HG03575 (cell line): ENCODE data around the gene AFDN.

Source experiments
- ATAC-seq: cut with Tn5 transposase; IDR thresholded peaks from one replicate; pipeline ENCODE4 v1.9.1; 2021; ENCODE audit not compliant: unreplicated experiment, insufficient number of reproducible peaks, low FRiP score; ENCODE audit errors: extremely low read depth

AFDN gene

DNA sequence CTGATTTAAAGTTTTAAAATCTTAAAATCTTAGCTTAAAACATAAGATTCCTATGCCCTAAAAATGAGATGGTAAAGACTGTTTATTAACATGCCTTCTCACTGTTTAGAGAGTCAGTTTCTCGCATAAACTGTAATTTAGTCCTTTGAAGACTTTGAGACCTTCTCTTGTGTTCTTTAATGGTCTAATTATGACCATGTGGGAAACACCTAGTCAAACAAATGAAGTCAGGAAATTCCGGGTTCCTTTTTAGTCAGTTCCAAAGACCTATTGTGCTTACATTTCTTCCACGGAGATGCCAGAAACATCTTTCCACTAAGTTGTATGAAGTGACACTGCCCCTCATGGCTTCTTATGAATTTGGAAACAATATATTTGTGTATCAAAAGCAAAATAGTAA, 106.6 kb downstream of the AFDN start:
- no peak for ATAC-seq

DNA sequence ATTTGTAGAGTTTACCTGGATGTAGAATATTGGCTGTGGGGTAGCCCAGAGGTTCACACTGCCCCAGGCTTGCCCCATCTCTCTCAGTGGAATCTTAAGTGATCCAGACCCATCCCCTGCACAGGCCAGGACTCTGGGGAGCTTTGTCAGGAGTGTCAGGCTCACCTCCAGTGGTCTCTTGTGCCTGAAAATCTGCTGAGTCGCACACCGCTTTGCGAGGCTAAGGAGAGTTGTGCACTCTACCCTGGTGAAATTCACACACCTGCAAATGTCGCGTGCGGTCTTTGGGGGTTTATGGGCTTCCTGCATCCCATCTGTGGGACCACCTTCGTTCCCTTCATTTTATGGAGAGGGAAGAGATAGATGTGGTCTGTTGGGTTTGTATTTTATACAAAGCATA, 107.1 kb downstream of the AFDN start:
- ATAC-seq = no peak

DNA sequence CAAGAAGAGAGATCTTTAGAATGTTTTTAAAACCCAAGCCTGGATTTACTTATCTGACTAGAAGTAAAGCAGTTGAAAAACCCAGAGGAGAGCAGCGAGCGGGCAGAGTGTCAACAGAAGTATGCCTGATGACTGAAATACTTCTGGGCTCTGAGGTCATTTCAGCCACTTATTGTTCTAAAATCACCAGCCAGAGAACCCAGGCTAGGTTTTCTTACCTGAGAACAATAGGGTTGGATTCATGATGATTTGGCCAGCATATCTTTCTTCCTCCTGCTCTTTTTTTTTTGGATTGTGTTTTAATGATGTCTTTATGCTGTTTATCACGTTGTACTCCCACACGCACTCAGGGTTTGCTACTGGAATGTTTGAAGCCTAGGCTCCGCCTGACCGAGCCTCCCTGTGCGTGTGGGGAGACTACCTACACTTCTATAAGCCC, 107.7 kb downstream of the AFDN start:
- ATAC-seq = no peak

DNA sequence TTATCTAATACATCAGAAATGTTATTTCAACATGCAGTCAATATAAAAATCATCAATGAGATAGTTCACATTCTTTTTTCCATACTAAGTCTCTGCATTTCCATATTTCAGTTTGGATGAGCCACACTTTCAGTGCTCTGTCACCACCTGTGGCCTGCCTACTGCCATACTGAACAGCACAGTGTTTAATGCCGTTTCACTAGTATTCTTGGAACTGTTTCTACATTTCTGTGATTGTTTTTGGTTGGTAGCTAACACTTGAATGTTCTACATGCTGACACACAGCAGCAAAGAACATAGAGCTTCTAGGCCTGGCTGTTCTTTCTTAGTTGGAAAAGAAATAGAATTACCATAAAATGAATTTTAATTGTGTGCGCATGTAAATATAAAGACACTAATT, 109.3 kb downstream of the AFDN start:
- ATAC-seq = no peak

DNA sequence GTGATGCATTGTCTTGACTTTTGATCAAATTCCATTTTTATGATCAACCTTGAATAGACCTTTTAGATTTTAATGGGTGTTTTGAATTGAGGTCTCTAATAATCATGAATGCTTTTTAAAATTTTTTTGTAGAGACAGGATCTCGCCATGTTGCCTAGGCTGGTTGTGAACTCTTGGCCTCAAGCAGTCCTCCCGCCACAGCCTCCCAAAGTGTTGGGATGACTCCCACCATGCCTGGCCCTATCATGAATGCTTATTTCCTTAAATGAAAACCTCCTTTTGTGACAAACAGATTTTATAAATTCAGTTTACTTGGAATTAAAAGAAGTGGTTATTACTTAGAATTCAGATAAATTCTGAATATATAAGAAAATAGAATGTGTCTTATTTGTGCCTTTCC, 110.6 kb downstream of the AFDN start:
- no peak for ATAC-seq

DNA sequence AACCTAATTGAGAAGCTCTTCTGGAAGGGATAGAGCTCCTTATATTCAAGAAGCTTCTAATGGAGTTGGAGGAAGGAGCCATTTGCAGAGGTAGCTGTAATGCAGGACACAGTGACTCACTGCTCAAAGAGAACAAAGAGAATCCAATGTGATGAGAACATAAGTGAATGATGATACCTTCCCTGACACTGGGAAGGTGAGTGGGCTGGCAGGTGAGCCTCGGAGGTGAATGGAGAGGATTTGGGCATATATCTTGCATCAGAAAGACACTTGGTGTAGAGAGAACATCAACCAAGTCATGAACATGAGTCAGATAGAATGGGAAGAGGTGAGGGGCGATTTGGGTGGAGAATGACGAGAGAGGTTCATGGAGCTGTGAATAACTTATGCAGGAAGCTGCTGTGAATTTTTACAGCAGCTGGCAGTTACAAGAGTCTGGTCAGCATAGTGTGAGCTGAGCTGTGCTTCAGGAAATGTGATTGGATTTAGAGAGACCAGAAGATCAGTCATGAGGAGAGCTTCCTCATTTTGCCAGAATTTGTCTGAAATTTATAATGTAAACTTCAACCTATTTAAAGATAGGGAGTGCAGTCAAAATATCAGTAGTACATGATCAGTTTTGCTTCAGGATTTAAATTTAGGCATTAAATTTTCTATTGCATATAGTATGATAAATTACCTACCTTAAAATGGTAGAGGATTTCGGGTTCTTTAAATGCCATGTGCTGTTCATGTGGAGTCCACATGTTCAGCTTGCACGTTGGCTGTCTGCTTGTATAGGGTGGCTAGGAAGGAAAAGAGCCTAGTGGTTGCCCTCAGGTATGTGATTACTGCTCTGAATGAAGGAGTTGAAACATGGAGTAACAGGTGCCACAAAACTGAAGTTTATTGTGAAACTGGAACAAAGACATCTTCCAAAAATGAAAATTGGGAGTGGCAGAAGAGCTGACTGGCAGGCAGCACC, 111.5 kb downstream of the AFDN start:
- ATAC-seq = no peak

DNA sequence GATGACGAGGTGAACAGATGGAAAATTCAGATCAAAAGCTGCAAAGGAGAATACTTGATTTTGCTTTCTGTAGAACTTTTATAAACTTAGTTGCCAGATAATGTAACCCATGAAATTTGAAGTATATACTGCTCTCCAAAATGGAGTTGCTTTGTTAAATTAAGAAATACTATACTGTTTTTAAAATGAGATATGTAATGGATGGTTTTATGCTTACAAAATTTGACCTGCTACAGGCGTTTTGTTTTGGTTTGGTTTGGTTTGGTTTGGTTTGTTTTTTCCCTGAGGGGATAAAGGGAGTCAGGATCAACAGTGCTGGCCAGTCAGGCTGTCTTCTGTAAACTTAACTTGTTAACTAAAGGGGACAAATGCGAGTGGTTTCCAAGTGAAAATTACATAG, 115.1 kb downstream of the AFDN start:
- ATAC-seq = no peak

DNA sequence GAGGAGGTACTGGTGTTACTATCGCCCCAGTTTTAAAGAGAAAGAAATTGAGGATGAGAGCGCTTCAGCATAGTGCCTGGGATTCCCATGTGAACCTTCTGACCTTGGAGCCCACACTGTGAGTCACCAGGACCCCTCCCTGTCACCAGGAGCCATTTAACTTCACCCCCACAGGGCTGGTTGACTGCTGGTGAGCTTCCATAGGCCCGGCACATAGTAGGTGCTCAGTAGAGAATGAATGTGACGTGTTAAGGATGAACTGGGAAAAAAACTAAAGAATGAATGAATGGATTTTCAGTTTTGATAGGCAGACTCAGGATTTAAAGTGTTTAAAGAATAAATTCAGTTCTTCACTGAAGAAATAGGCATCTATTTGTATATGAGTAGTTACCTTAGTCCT, 117.4 kb downstream of the AFDN start:
- ATAC-seq = no peak

DNA sequence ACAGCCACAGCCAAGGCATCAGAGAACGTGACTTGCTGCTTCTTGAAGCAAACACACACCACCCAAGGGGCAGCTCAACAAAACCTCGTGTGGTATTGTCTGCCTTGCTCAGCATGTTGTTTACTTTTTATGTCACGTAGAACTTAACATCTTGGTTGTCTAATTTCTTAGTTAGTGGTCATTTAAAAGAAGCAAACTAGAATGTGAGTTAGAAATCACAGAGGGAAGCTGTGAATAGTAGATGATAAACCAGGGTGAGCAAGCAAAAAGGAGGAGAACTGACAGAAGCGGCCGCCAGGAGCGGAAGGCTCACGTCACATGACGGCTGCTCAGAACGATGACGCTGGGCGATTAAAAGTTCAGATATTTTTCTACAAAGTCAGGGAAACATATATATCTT, 119.3 kb downstream of the AFDN start:
- no peak for ATAC-seq

DNA sequence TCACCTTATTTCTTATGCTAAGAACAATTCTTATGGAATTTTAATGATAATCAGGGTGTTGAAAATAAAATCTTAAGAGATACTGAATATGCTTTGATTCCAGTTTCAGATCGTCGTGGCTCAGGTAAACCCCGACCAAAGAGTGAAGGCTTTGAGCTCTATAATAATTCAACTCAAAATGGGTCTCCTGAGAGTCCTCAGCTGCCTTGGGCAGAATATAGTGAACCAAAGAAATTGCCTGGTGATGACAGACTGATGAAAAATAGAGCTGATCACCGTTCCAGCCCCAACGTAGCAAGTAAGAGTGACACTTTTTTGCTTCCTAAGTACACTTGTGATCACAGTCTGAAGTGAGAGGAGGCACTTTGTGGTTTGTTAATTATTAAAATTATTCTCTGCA, 119.9 kb downstream of the AFDN start:
- no peak for ATAC-seq

DNA sequence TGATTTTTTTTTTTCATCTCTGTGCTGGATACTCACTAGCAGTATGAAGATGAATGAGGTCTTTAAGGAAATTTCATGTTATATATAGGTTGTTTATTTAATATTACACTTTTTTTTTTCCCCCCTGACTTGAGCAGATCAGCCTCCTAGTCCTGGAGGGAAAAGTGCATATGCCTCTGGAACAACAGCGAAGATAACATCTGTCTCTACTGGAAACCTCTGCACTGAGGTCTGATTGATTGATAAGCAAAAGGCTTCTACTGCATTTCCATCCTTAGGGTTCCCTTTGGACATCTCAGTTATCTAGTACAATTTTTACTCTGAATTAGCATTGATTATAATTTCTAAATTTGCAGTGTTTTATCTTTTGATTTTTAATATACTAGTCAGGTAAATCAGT, 121.0 kb downstream of the AFDN start:
- ATAC-seq = no peak

DNA sequence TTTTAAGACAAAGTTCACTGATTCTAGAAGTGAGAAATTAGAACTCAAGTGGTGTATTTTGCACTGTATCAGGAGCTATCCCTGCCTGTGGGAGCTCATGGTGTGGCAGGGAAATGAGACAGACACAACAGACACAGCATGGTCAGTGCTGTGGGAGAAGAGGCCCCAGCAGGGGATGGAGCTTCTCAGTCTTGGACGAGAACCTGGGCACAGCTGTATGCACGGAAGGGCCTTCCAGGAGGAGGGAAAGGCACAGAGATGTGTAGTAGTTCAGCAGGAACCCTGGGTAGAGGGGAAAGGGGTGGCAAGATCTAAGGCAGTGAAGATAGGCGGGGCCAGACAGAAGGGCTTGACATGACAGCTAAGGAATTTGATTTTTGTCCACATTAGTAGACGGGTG, 122.0 kb downstream of the AFDN start:
- no peak for ATAC-seq

DNA sequence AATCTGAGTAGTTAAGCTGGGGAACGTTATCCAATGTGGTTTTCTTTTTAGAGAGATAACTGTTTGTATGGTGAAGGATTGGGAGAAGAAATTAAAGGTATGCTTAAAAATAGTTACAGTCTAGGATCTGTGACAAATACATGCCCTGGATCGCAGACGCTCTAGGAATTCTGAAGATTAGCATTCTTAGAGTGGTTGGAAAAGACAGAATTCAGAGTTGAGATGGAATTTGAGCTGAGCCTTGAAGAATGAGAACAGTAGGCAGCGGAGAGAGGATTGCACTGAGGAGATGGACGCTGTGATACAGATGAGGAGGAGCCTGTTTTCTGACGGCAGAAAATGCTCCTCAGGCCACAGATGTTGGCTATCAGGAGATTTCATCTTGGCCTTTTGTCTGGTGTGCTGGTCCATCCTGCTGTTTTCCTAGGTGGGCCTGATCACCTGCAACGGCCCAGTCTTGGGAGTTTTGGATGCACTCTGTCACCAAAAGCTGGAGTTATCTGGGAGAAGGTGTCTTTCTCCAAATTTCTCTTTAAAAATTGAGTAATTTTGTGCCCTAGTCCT, 122.5 kb downstream of the AFDN start:
- no peak for ATAC-seq

DNA sequence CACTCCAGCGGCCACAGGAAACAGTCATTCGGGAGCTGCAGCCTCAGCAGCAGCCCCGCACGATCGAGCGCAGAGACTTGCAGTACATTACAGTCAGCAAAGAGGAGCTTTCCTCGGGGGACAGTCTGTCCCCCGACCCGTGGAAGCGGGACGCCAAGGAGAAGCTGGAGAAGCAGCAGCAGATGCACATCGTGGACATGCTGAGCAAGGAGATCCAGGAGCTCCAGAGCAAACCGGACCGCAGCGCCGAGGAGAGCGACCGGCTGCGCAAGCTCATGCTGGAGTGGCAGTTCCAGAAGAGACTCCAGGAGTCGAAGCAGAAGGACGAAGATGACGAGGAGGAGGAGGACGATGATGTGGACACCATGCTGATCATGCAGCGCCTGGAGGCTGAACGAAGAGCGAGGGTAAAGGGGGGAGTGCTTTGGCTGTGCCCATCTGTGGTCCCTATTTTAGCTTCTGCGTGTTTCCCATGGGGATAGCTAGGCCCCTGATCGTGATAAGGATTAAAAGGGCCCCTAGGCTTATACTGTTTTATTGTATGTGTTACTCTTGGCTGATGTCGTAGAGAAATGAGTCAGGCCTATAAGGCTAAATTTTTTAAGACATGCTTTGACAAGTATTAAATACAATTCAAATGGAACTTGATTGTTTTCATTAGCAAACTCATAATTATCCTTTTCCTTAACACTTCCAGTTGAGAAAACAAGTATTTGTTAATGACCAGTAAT, 125.2 kb downstream of the AFDN start:
- ATAC-seq = no peak

DNA sequence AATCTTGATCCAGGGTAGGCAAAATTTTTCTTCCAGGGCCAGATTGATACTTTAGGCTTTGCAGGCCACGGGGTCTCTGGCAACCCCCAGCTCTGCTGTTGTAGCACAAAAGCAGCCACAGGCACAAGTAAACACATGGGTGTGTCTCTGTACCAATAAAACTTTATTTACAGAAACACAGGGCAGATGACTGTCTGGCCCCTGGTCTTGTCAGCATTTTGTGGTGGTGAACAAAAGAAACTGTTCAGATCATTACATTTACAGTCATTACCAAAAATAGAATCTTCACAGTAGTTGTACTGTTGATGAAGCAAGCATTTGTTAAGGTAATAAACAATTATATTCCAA, 125.8 kb downstream of the AFDN start:
- ATAC-seq = no peak

DNA sequence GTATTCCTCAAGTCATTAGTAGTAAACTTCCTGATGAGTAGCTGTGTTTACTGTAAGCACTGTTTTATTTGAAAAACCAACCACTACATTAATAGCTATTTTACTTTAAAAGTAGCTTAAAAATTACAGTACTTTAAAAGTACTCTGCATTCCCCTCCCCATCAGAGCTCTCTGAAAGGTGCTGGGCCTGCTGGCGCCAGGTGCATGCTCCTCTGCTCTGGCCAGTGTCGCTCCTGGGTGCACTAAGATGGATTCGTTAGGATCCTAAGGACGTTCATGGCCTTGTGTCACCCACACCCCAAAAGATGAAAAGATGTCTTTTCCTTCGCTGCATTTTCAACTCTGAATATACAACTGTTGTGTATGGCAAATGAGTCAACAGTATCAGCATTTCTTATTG, 126.8 kb downstream of the AFDN start:
- ATAC-seq = no peak

DNA sequence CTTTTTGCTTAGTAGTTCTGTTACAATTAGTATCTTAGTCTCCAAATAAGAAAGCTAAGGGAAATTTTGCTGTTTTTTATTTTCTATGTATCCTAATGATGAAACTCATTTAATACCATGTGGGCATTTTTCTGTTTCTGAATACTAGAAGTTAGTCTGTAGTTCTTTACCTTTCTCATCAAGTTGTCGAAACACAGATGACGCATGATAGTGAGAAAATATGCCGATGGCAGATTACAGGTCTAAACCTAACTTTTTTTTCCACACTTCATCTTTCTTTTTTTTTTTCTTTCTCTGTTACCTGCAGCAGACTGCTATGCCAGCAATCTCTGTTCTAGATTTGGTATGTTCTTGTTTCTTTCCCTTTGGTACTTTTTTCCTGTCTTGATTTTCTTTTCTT, 127.4 kb downstream of the AFDN start:
- no peak for ATAC-seq

DNA sequence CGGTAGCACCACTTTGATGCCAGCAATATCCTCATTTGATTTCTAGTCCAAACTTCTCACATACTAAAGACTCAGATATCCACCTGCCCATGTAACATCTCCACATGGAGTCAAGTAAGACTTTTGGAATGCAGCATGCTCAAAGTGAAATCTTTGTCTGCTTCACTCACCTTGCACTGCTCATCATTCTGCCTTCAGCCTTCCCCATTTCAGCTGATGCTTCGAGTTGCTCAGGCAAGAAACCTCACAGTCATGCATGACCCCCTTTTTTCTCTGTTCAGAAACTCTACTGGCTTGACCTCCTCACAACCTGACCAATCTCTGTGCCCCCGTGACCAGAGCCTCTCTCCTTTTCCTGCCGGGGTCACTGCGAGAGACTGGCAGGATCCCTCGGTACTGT, 129.8 kb downstream of the AFDN start:
- no peak for ATAC-seq

DNA sequence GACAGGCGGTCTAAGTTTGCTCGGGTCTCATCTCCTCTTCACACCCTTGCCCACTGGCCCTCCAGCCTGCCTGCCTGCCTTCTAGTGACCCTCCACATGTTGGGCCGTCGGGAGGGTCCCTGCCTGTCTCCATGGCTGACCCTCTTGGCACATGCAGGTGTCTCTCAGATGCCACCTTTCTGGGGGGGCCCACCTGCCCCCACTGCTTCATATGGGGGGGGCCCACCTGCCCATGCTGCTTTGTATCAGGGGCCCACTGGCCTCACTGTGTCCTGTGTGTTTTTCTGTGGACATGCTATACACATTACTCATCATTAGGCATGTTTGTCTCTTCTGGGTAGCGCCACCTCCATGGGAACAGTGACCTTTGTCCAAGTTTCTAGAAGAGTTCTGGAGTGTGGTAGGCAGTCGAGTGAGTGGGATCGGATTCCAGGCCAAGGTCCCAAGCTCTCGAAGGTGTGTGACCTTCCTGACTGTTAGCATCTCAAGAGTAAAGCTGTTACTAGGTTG, 130.3 kb downstream of the AFDN start:
- ATAC-seq = no peak

DNA sequence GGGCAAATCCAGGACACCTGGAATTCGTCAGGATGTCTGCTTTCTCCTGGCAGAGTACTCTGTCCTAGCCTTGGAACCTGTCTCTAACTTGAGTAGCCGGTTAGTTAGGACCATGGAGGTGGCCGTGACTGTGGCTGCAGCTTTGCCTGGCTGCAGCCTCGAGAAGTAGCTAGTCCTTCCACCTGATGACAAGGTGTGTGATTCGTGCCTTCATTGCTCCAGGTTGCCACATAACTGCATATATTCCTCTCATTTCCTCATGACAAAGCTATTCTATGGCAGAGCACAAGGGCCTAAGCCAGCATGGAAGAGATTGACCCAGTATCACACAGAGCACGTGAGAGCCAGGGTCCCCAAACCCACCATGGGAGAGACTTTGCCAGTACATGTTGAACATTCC, 130.9 kb downstream of the AFDN start:
- no peak for ATAC-seq
